ENCODE results near the gene NADK. TPM values are rescaled to one million over a fixed set of nuclear protein-coding genes. Genes with fewer than 3 reads are reported as not detected.

Gene NADK
- total and polyA plus RNA-seq, 2 of the 13 experiments (the other 11 are each of a cell fraction or from before 2014, with no cell fraction given), result 56.6 to 60.1 TPM

GRCh38 chr1:1782399-1783221 lies 4.3 kb upstream of the NADK start (continued):
- TF ChIP-seq ZNF513 (CRISPR knock-in tag; conservative IDR thresholded peaks at IDR 0.05), result no peak
- no peak for TF ChIP-seq TIGD3 (CRISPR knock-in tag; IDR thresholded peaks at IDR 0.05; ENCODE audit: borderline replicate concordance)
- no peak for TF ChIP-seq LRRFIP1 (CRISPR knock-in tag; conservative IDR thresholded peaks at IDR 0.05)
- TF ChIP-seq RAD51 (IDR thresholded peaks at IDR 0.05; ENCODE audit: borderline replicate concordance), result no peak

- in situ Hi-C loops (cut with HindIII; ENCODE audit: extremely low pct_ligation_motif_present, low pct_unique_long_range_greater_than_20kb), result loop anchor here (10.0 kb wide), 1 partner anchor 123 kb away; no protein-coding TSS in a partner anchor
- intact Hi-C loops (cut with micrococcal nuclease; ENCODE audit: unreplicated experiment), result no loop called here
- no peak for FAIRE-seq
- TF ChIP-seq HDAC2 (CRISPR knock-in tag; IDR thresholded peaks at IDR 0.05) (0 out of 2 replicates have a peak, but pooled peaks have one; percentile 3), ZNF33B (CRISPR knock-in tag; IDR thresholded peaks at IDR 0.05) (0 out of 2 replicates have a peak, but pooled peaks have one; percentile 57), ZNF3 (CRISPR knock-in tag; IDR thresholded peaks at IDR 0.05) (no peak), ZNF883 (CRISPR knock-in tag; IDR thresholded peaks at IDR 0.05; ENCODE audit: not compliant biosample characterization) (peak; percentile 41), ZFP36 (IDR thresholded peaks at IDR 0.05; ENCODE audit: borderline replicate concordance, low read depth, low read length, partially characterized antibody) (no peak), GABPB1 (CRISPR knock-in tag; IDR thresholded peaks at IDR 0.05) (no peak), ZFP90 (CRISPR knock-in tag; IDR thresholded peaks at IDR 0.05; ENCODE audit: borderline replicate concordance) (no peak), HOXA9 (CRISPR knock-in tag; IDR thresholded peaks at IDR 0.05; ENCODE audit: borderline replicate concordance) (no peak), ZNF619 (CRISPR knock-in tag; IDR thresholded peaks at IDR 0.05) (no peak), EEA1 (CRISPR knock-in tag; IDR thresholded peaks at IDR 0.05; ENCODE audit: borderline replicate concordance) (no peak), MXD1 (CRISPR knock-in tag; IDR thresholded peaks at IDR 0.05) (0 out of 2 replicates have a peak, but pooled peaks have one; percentile 5), ZNF354B (CRISPR knock-in tag; IDR thresholded peaks at IDR 0.05) (no peak)
Observed at GRCh38 chr1:1781526-1781903, 3.2 kb upstream of the NADK start.

More at GRCh38 chr1:1781526-1781903, 3.2 kb upstream of the NADK start:
- Histone ChIP-seq H3K9ac (ENCODE audit: insufficient read depth, low read depth, low read length) (peak overlapping the region; percentile 41), H3K36me3 (replicated peaks in 1 of 2; ENCODE audit: control insufficient read depth in 1 of 2, insufficient read depth in 2 of 2, low read length in 2 of 2) (peaks cover 4 to 17% of the 10 kb centered on the region in 2 experiments; a peak in 4 of 5 replicates), H3K4me1 (ENCODE audit: insufficient read depth, low read length) (peaks cover 51% of the 10 kb centered on the region), H3K4me3 (replicated peaks in 1 of 3; ENCODE audit: insufficient read depth in 1 of 3, low read depth in 2 of 3, low read length in 3 of 3) (peak overlapping the region in 1 of 3 experiments; percentile 75; a peak in 2 of 6 replicates), H3K4me2 (ENCODE audit: low read depth, low read length) (peak overlapping the region; percentile 93), H3K27ac (ENCODE audit: extremely low read length, insufficient read depth, low read length) (no peak overlapping the region), H2AFZ (ENCODE audit: low read length) (no peak overlapping the region), H3K9me3 (ENCODE audit: low read length) (no peaks in the 10 kb centered on the region), H3K79me2 (ENCODE audit: insufficient read depth, low read length) (peaks cover 15% of the 10 kb centered on the region), H4K20me1 (ENCODE audit: insufficient read depth, low read length) (no peaks in the 10 kb centered on the region), H3K27me3 (ENCODE audit: control insufficient read depth in 1 of 2, insufficient read depth in 2 of 2, low read length in 2 of 2) (no peaks in the 10 kb centered on the region)
- ChIA-PET CTCF (ENCODE audit: low intra/inter-chr PET ratio, low total read pairs) (no interaction called here), POLR2A (interaction anchor here (0.6 to 1.4 kb wide), 2 partner anchors 128 to 166 kb away, joined by 3 to 5 read pairs; partner anchors contain the start of gene MIB2)
- DNase-seq (ENCODE audit: low spot score), result no peak
- BruUV-seq (replicated peaks), result no TSS peak
- WGBS (ENCODE audit: low lambda C conversion rate), result 40% methylated on average over 4 of the region's 7 CpGs
- no peak for ATAC-seq

Data from HepG2 (cell line).